H1 (cell line): Measurements from ENCODE around the gene PPIL6.

Experiments
- CHD1 ChIP-seq: IDR thresholded peaks from 2 replicates; pipeline ENCODE4 v1.6.1; 2012; ENCODE audit warnings: low read depth, low read length, improper control_type of control experiment
- CREB1 ChIP-seq: IDR thresholded peaks from 2 replicates; pipeline ENCODE4 v1.6.1; 2012; ENCODE audit warnings: inconsistent platforms
- CTCF ChIP-seq, 3 experiments: IDR thresholded peaks; 1 replicate in 2 of 3; 2 replicates in 1 of 3; pipeline versions ENCODE4 v1.5.1 to v1.6.1; 2011; ENCODE audit warnings: low read length in 3 of 3, mild to moderate bottlenecking in 3 of 3, inconsistent platforms in 2 of 3, low read depth in 1 of 3, moderate library complexity in 1 of 3; ENCODE audit not compliant: insufficient read depth in 1 of 3; ENCODE audit errors: control extremely low read depth in 1 of 3
- EZH2 ChIP-seq: fragments of 200-600 bp; sonication (generic); IDR thresholded peaks from 2 replicates; pipeline ENCODE4 v1.7.1; 2012; ENCODE audit warnings: low read depth, mild to moderate bottlenecking, moderate library complexity, low read length, inconsistent platforms; ENCODE audit not compliant: severe bottlenecking
- FOSL1 ChIP-seq: IDR thresholded peaks from 2 replicates; pipeline ENCODE4 v1.6.1; 2011; ENCODE audit warnings: mild to moderate bottlenecking, low read depth, low read length, moderate library complexity; ENCODE audit not compliant: insufficient read depth
- JUND ChIP-seq: IDR thresholded peaks from 2 replicates; pipeline ENCODE4 v1.6.1; 2011; ENCODE audit warnings: mild to moderate bottlenecking, improper control_type of control experiment, low read length
- KDM1A ChIP-seq: fragments of 200-600, 300-600 bp; sonication (generic); IDR thresholded peaks from 2 replicates; pipeline ENCODE4 v1.7.1; 2016; ENCODE audit warnings: mild to moderate bottlenecking, low read length, borderline replicate concordance
- MAX ChIP-seq: IDR thresholded peaks from 2 replicates; pipeline ENCODE4 v1.6.1; 2012; ENCODE audit warnings: inconsistent platforms
- NANOG ChIP-seq: IDR thresholded peaks from 2 replicates; pipeline ENCODE4 v1.6.1; 2011; ENCODE audit warnings: low read length, low read depth, mild to moderate bottlenecking, inconsistent platforms; ENCODE audit not compliant: insufficient read depth, poor library complexity, severe bottlenecking
- TAF1 ChIP-seq: IDR thresholded peaks from 2 replicates; pipeline ENCODE4 v1.6.1; 2011; ENCODE audit warnings: mild to moderate bottlenecking, low read depth, low read length

- TF ChIP-seq KDM1A (no peak), CTCF (IDR thresholded peaks at IDR 0.05; ENCODE audit: control extremely low read depth in 1 of 3, insufficient read depth in 1 of 3, low read depth in 1 of 3, low read length in 3 of 3) (no peak), CREB1 (no peak), EZH2 (no peak), FOSL1 (no peak), MAX (no peak), NANOG (no peak), CHD1 (no peak), JUND (no peak), TAF1 (no peak)
Observed at GRCh38 chr6:109477184-109477583, 36.8 kb upstream of the PPIL6 start.
